Naive thymus-derived CD4-positive, alpha-beta T cell (primary cell): ENCODE measurements around the gene EIF4G2. TPM values are rescaled to one million over a fixed set of nuclear protein-coding genes. Genes with fewer than 3 reads are reported as not detected.

Experiments
- ATAC-seq: fragments of 150-1000 bp; cut with Tn5 transposase; 2 replicates; pipeline ENCODE4 v1.10.0; 2021; ENCODE audit warnings: mild to moderate bottlenecking, moderate library complexity
- CTCF ChIA-PET: fragments of 350-600 bp; sonication (Branson Sonifier 250); formaldehyde crosslinking; loops from one replicate; lab custom pipeline; 2021; ENCODE audit warnings: antibody characterized with exemption; lab: Charles Lee
- POLR2A ChIA-PET: fragments of 350-600 bp; sonication (Branson Sonifier 250); formaldehyde crosslinking; loops from one replicate; lab custom pipeline; 2021; ENCODE audit warnings: antibody characterized with exemption, inconsistent platforms; lab: Charles Lee
- DNase-seq, 9 donors: peaks; one replicate each; pipeline versions ENCODE4 v3.0.0 to v3.0.0-alpha.2; 2020 to 2022; ENCODE audit warnings: mixed read lengths in 1 of 9
- H3K27ac ChIP-seq: one replicate; pipeline ENCODE4 v1.7.0; 2013; ENCODE audit warnings: mild to moderate bottlenecking, low read depth, low read length, moderate library complexity
- H3K27me3 ChIP-seq, 2 donors: one replicate each; pipeline ENCODE4 v1.7.0; 2013; ENCODE audit warnings: low read length in 2 of 2, mild to moderate bottlenecking in 2 of 2, moderate library complexity in 2 of 2; ENCODE audit not compliant: control insufficient read depth in 2 of 2, insufficient read depth in 2 of 2
- H3K36me3 ChIP-seq, 3 experiments: 1 replicate in 2 of 3; 2 replicates in 1 of 3; pipeline ENCODE4 v1.7.0; 2013; ENCODE audit warnings: low read length in 3 of 3, mild to moderate bottlenecking in 3 of 3, moderate library complexity in 1 of 3; ENCODE audit not compliant: insufficient read depth in 3 of 3, control insufficient read depth in 2 of 3
- H3K4me1 ChIP-seq, 2 donors: one replicate each; pipeline ENCODE4 v1.7.0; 2013; ENCODE audit warnings: low read length in 2 of 2, mild to moderate bottlenecking in 2 of 2, moderate library complexity in 1 of 2; ENCODE audit not compliant: control insufficient read depth in 2 of 2, insufficient read depth in 2 of 2
- H3K4me3 ChIP-seq: 2 replicates; pipeline ENCODE4 v1.7.0; 2013; ENCODE audit warnings: mild to moderate bottlenecking, low read length
- H3K9me3 ChIP-seq, 3 experiments: 1 replicate in 2 of 3; 2 replicates in 1 of 3; pipeline ENCODE4 v1.7.0; 2013; ENCODE audit warnings: low read length in 3 of 3; ENCODE audit not compliant: control insufficient read depth in 2 of 3
- H3K27ac Mint-ChIP-seq, 9 donors: one replicate each; pipeline ENCODE4 v1.8.0; 2020 to 2022; ENCODE audit warnings: mixed read lengths in 9 of 9, mild to moderate bottlenecking in 8 of 9, moderate library complexity in 5 of 9, inconsistent platforms in 2 of 9
- H3K27me3 Mint-ChIP-seq, 5 donors: one replicate each; pipeline ENCODE4 v1.8.0; 2021 to 2022; ENCODE audit warnings: mixed read lengths in 5 of 5, mild to moderate bottlenecking in 1 of 5
- H3K36me3 Mint-ChIP-seq, 5 donors: one replicate each; pipeline ENCODE4 v1.8.0; 2020 to 2022; ENCODE audit warnings: mixed read lengths in 5 of 5, mild to moderate bottlenecking in 3 of 5, inconsistent platforms in 1 of 5
- H3K4me1 Mint-ChIP-seq, 7 donors: one replicate each; pipeline ENCODE4 v1.8.0; 2020 to 2022; ENCODE audit warnings: mixed read lengths in 7 of 7, mild to moderate bottlenecking in 3 of 7, inconsistent platforms in 1 of 7
- H3K4me3 Mint-ChIP-seq, 10 donors: one replicate each; pipeline ENCODE4 v1.8.0; 2020 to 2022; ENCODE audit warnings: mild to moderate bottlenecking in 10 of 10, mixed read lengths in 10 of 10, moderate library complexity in 6 of 10, inconsistent platforms in 2 of 10
- H3K9me3 Mint-ChIP-seq, 11 donors: one replicate each; pipeline ENCODE4 v1.8.0; 2020 to 2022; ENCODE audit warnings: mixed read lengths in 11 of 11, mild to moderate bottlenecking in 4 of 11, inconsistent platforms in 1 of 11, moderate library complexity in 1 of 11
- intact Hi-C, 2 donors: fragments of 100-400 bp; cut with micrococcal nuclease; formaldehyde crosslinking; loops; one replicate each; pipeline ENCODE4 v1.15.1; 2023
- polyA plus RNA-seq, 2 donors: library from polyadenylated mRNA; unstranded; fragments of 300-500 nt; fragmentation: Illumina TruSeq; gene quantifications; one replicate each; pipeline ENCODE4 v1.2.3, GENCODE V29; 2021
- total RNA-seq, 6 experiments: library from RNA in 5 of 6; stranded (reverse) in 5 of 6; gene quantifications; 1 replicate in 5 of 6; 2 replicates in 1 of 6; pipeline ENCODE4 v1.2.3 and lab custom pipeline; 2021 to 2026

EIF4G2 gene
- total and polyA plus RNA-seq, 7 experiments from 2014 or later = 320 to 843 (median 626) TPM

- ATAC-seq = no peak
These were observed 1.1 kb downstream of the EIF4G2 start for GRCh38 chr11:10807493-10808234.

GRCh38 chr11:10806206-10806605 lies 2.5 kb downstream of the EIF4G2 start:
- DNase-seq = no peak
- peaks cover 11 to 53% (median 43%) of the 10 kb centered on the region in 5 donors for H3K36me3 Mint-ChIP-seq

More at GRCh38 chr11:10807493-10808234, 1.1 kb downstream of the EIF4G2 start:
- ChIA-PET CTCF (interaction anchor here (0.6 kb wide), 1 partner anchor 15 kb away, joined by 3 read pairs; no protein-coding TSS in a partner anchor), POLR2A (interaction anchor here (0.8 to 6.5 kb wide), 12 partner anchors 9 to 1347 kb away, joined by 3 to 416 read pairs (median 22); partner anchors contain the start of genes CTR9, USP47, ZBED5 and ZNF143)
- H3K36me3 Mint-ChIP-seq = peaks cover 7 to 43% (median 32%) of the 10 kb centered on the region in 5 donors
- peaks cover 0 to 9% (median 0%) of the 10 kb centered on the region in 11 donors for H3K9me3 Mint-ChIP-seq
- peaks cover 0 to 5% (median 0%) of the 10 kb centered on the region in 5 donors for H3K27me3 Mint-ChIP-seq
- peaks cover 29 to 41% of the 10 kb centered on the region in 2 donors for H3K4me1 ChIP-seq
- H3K4me3 Mint-ChIP-seq = peak overlapping the region; percentile 93 to 98 (median 97)
- H3K4me1 Mint-ChIP-seq = peaks cover 30 to 64% (median 48%) of the 10 kb centered on the region in 7 donors
- H3K27ac ChIP-seq = peak overlapping the region; percentile 95
- peak overlapping the region; percentile 98 for H3K4me3 ChIP-seq
- H3K27ac Mint-ChIP-seq = peak overlapping the region; percentile 95 to 99 (median 98)
- H3K27me3 ChIP-seq = no peaks in the 10 kb centered on the region
- H3K36me3 ChIP-seq = peaks cover 36 to 55% (median 42%) of the 10 kb centered on the region in 3 experiments
- intact Hi-C loops = loop anchor here (1.0 to 5.0 kb wide), 12 partner anchors 15 to 1035 kb away; partner anchors contain the start of genes CTR9 (in 2 of the 2), ZBED5 (in 2 of the 2), AMPD3 (in 1 of the 2) and GALNT18 (in 1 of the 2)
- DNase-seq = peak; percentile 22 to 64 (median 45)
- H3K9me3 ChIP-seq = no peaks in the 10 kb centered on the region

DNA sequence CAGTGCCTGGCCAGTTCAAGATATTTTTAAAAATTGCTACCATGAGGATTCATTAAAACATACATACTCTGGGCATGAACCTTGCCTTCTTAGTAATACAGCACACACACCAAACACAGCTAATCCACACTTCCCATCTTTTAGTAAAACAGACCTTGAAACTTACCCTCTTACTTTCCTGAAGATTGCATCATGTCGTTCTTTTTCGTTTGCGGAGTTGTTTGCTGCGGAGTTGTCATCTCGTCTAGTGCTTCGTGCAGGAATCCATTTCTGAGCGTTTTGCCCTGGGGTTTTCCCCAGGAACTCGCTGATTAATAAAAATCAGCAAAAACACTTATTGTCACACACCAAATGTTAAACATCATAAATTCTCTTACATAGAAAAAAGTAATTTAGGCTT lies 3.0 kb downstream of the EIF4G2 start:
- CTCF ChIA-PET = interaction anchor here (1.2 to 4.9 kb wide), 3 partner anchors 14 to 222 kb away, joined by 3 to 18 read pairs (median 4); no protein-coding TSS in a partner anchor
- Histone ChIP-seq H3K27me3 (no peaks in the 10 kb centered on the region), H3K9me3 (no peaks in the 10 kb centered on the region), H3K36me3 (peaks cover 47 to 74% (median 61%) of the 10 kb centered on the region in 3 experiments), H3K4me3 (no peak overlapping the region), H3K27ac (peak overlapping the region; percentile 95), H3K4me1 (peaks cover 44 to 56% of the 10 kb centered on the region in 2 donors)
- peaks cover 39 to 83% (median 65%) of the 10 kb centered on the region in 7 donors for H3K4me1 Mint-ChIP-seq
- peak overlapping the region; percentile 18 to 96 (median 66) for H3K4me3 Mint-ChIP-seq
- POLR2A ChIA-PET = interaction anchor here (0.8 to 6.5 kb wide), 6 partner anchors 11 to 349 kb away, joined by 3 to 416 read pairs (median 4); partner anchors contain the start of genes CTR9 and ZBED5
- H3K9me3 Mint-ChIP-seq = peaks cover 0 to 9% (median 0%) of the 10 kb centered on the region in 11 donors
- peaks cover 13 to 57% (median 46%) of the 10 kb centered on the region in 5 donors for H3K36me3 Mint-ChIP-seq
- no peak for DNase-seq
- ATAC-seq = no peak
- H3K27me3 Mint-ChIP-seq = no peaks in the 10 kb centered on the region
- intact Hi-C loops = loop anchor here (1.0 to 5.0 kb wide), 5 partner anchors 7 to 817 kb away; partner anchors contain the start of genes AMPD3 (in 1 of the 2) and GALNT18 (in 1 of the 2)
- peak overlapping the region; percentile 9 to 97 (median 83) for H3K27ac Mint-ChIP-seq

More at GRCh38 chr11:10806206-10806605, 2.5 kb downstream of the EIF4G2 start:
- Mint-ChIP-seq H3K27me3 (no peaks in the 10 kb centered on the region), H3K4me1 (peaks cover 35 to 78% (median 60%) of the 10 kb centered on the region in 7 donors), H3K27ac (peak overlapping the region in 7 of 9 donors; percentile 95 to 99 (median 98)), H3K4me3 (peak overlapping the region; percentile 93 to 98 (median 97)), H3K9me3 (peaks cover 0 to 9% (median 0%) of the 10 kb centered on the region in 11 donors)
- POLR2A ChIA-PET = interaction anchor here (0.6 to 6.5 kb wide), 6 partner anchors 8 to 349 kb away, joined by 3 to 416 read pairs (median 4); partner anchors contain the start of genes CTR9 and ZBED5
- intact Hi-C loops = loop anchor here (1.0 to 5.0 kb wide), 5 partner anchors 8 to 816 kb away; partner anchors contain the start of genes AMPD3 (in 1 of the 2) and GALNT18 (in 1 of the 2)
- no peaks in the 10 kb centered on the region for H3K27me3 ChIP-seq
- CTCF ChIA-PET = interaction anchor here (1.2 to 4.9 kb wide), 3 partner anchors 14 to 222 kb away, joined by 3 to 18 read pairs (median 4); no protein-coding TSS in a partner anchor
- H3K4me3 ChIP-seq = peak overlapping the region; percentile 98
- ATAC-seq = no peak
- H3K9me3 ChIP-seq = no peaks in the 10 kb centered on the region
- peaks cover 39 to 51% of the 10 kb centered on the region in 2 donors for H3K4me1 ChIP-seq
- peaks cover 44 to 69% (median 56%) of the 10 kb centered on the region in 3 experiments for H3K36me3 ChIP-seq
- H3K27ac ChIP-seq = peak overlapping the region; percentile 95

DNA sequence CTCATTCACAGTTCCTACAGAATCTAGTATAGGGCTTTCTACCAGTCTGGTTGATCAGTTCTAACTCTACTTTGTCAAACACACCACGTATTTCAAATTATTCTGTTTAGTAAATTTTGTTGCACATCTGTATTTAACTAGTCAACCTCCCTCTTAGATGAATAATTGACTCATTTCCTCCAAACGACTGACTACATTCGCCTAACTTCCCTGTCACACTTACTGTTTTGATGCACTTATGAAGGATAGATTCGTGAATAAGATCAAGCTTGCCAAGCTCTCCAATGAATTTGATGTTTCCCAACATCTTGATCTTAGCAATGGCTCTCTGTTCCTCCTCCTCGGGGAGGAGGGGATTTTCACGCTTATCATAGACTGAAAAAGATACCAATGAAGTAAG lies 5.0 kb downstream of the EIF4G2 start:
- Histone ChIP-seq H3K27me3 (no peaks in the 10 kb centered on the region), H3K27ac (peak overlapping the region; percentile 8), H3K9me3 (no peaks in the 10 kb centered on the region), H3K36me3 (peaks cover 56 to 95% (median 81%) of the 10 kb centered on the region in 3 experiments), H3K4me3 (no peak overlapping the region), H3K4me1 (peaks cover 59 to 63% of the 10 kb centered on the region in 2 donors)
- CTCF ChIA-PET = interaction anchor here (0.8 to 4.9 kb wide), 3 partner anchors 11 to 224 kb away, joined by 3 to 18 read pairs (median 4); no protein-coding TSS in a partner anchor
- Mint-ChIP-seq H3K27ac (peak overlapping the region in 8 of 9 donors; percentile 13 to 95 (median 62)), H3K4me1 (peaks cover 50 to 89% (median 77%) of the 10 kb centered on the region in 7 donors), H3K9me3 (peaks cover 0 to 8% (median 0%) of the 10 kb centered on the region in 11 donors), H3K27me3 (no peaks in the 10 kb centered on the region), H3K4me3 (peak overlapping the region in 3 of 10 donors; percentile 4 to 27 (median 15)), H3K36me3 (peaks cover 23 to 78% (median 65%) of the 10 kb centered on the region in 5 donors)
- DNase-seq = no peak
- POLR2A ChIA-PET = interaction anchor here (0.6 to 5.3 kb wide), 8 partner anchors 11 to 346 kb away, joined by 3 to 53 read pairs (median 4); partner anchors contain the start of gene ZBED5
- intact Hi-C loops = no loop called here
- ATAC-seq = no peak

- Histone ChIP-seq H3K27ac (peak overlapping the region; percentile 57), H3K36me3 (peaks cover 51 to 91% (median 77%) of the 10 kb centered on the region in 3 experiments), H3K9me3 (no peaks in the 10 kb centered on the region), H3K4me1 (peaks cover 45 to 56% of the 10 kb centered on the region in 2 donors), H3K27me3 (no peaks in the 10 kb centered on the region), H3K4me3 (no peak overlapping the region)
- ATAC-seq = peak; percentile 27
- peaks cover 45 to 81% (median 70%) of the 10 kb centered on the region in 7 donors for H3K4me1 Mint-ChIP-seq
- CTCF ChIA-PET = interaction anchor here (0.9 kb wide), 1 partner anchor 9 kb away, joined by 5 read pairs; no protein-coding TSS in a partner anchor
- DNase-seq = peak in 2 of 9 donors; percentile 25 to 28
- no peaks in the 10 kb centered on the region for H3K27me3 Mint-ChIP-seq
- POLR2A ChIA-PET = interaction anchor here (1.5 to 6.9 kb wide), 2 partner anchors 9 to 350 kb away, joined by 3 to 88 read pairs; partner anchors contain the start of gene EIF4G2
- intact Hi-C loops = no loop called here
- peak overlapping the region in 6 of 10 donors; percentile 24 to 60 (median 47) for H3K4me3 Mint-ChIP-seq
- H3K27ac Mint-ChIP-seq = peak overlapping the region in 8 of 9 donors; percentile 14 to 87 (median 79)
- H3K9me3 Mint-ChIP-seq = no peaks in the 10 kb centered on the region
- H3K36me3 Mint-ChIP-seq = peaks cover 23 to 84% (median 55%) of the 10 kb centered on the region in 5 donors
These were observed 8.4 kb downstream of the EIF4G2 start for GRCh38 chr11:10800292-10800691.
